ENCODE results near the gene CAMK2A. TPM values are rescaled to one million over a fixed set of nuclear protein-coding genes. Genes with fewer than 3 reads are reported as not detected.

Gene CAMK2A
- total RNA-seq, 1 experiment from 2014 or later = 0.13 TPM

- POLR2A ChIA-PET (ENCODE audit: unreplicated experiment) = no interaction called here
These were observed 41.8 kb downstream of the CAMK2A start for GRCh38 chr5:150247726-150248125.

GRCh38 chr5:150246835-150247234 lies 42.7 kb downstream of the CAMK2A start:
- Histone ChIP-seq H3K4me3 (no peak overlapping the region), H2AFZ (no peak overlapping the region), H3K9me2 (ENCODE audit: insufficient read depth) (no peaks in the 10 kb centered on the region), H3K4me2 (no peak overlapping the region), H3F3A (ENCODE audit: insufficient read depth, low read depth) (no peaks in the 10 kb centered on the region), H3K9me3 (ENCODE audit: insufficient read depth, low read depth) (no peaks in the 10 kb centered on the region), H3K79me2 (ENCODE audit: low read depth) (no peaks in the 10 kb centered on the region), H3K27ac (no peak overlapping the region), H3K27me3 (ENCODE audit: insufficient read depth, low read depth) (no peaks in the 10 kb centered on the region; the same call in 1 of the 2 replicates), H4K20me1 (ENCODE audit: insufficient read depth) (no peaks in the 10 kb centered on the region), H3K4me1 (replicated peaks; ENCODE audit: insufficient read depth) (no peaks in the 10 kb centered on the region), H3K36me3 (ENCODE audit: low read depth) (no peaks in the 10 kb centered on the region)
- ChIA-PET CTCF (interaction anchor here (0.7 kb wide), 1 partner anchor 21 kb away, joined by 3 read pairs; no protein-coding TSS in a partner anchor), POLR2A (ENCODE audit: unreplicated experiment) (no interaction called here)
- DNase-seq = no peak
- no TSS peak for BruUV-seq (replicated peaks)
- intact Hi-C loops (cut with micrococcal nuclease; ENCODE audit: unreplicated experiment) = no loop called here
- TF ChIP-seq CTCF (conservative IDR thresholded peaks at IDR 0.05) = no peak

More at GRCh38 chr5:150247726-150248125, 41.8 kb downstream of the CAMK2A start:
- H3K27ac ChIP-seq = no peak overlapping the region
- no peaks in the 10 kb centered on the region for H3K9me2 ChIP-seq (ENCODE audit: insufficient read depth)
- no peak overlapping the region for H3K4me2 ChIP-seq
- no peak for DNase-seq
- H2AFZ ChIP-seq = no peak overlapping the region
- H3K4me1 ChIP-seq (replicated peaks; ENCODE audit: insufficient read depth) = no peaks in the 10 kb centered on the region
- no TSS peak for BruUV-seq (replicated peaks)
- no peaks in the 10 kb centered on the region for H3K79me2 ChIP-seq (ENCODE audit: low read depth)
- no peaks in the 10 kb centered on the region for H3F3A ChIP-seq (ENCODE audit: insufficient read depth, low read depth)
- no peaks in the 10 kb centered on the region for H3K9me3 ChIP-seq (ENCODE audit: insufficient read depth, low read depth)
- TF ChIP-seq CTCF (conservative IDR thresholded peaks at IDR 0.05) (no peak), EZH2 (IDR thresholded peaks at IDR 0.05; ENCODE audit: low read depth) (no peak)
- H3K4me3 ChIP-seq = no peak overlapping the region
- no peaks in the 10 kb centered on the region; the same call in 1 of the 2 replicates for H3K27me3 ChIP-seq (ENCODE audit: insufficient read depth, low read depth)
- H4K20me1 ChIP-seq (ENCODE audit: insufficient read depth) = no peaks in the 10 kb centered on the region
- intact Hi-C loops (cut with micrococcal nuclease; ENCODE audit: unreplicated experiment) = no loop called here
- H3K36me3 ChIP-seq (ENCODE audit: low read depth) = no peaks in the 10 kb centered on the region
- CTCF ChIA-PET = interaction anchor here (0.6 kb wide), 1 partner anchor 31 kb away, joined by 9 read pairs; no protein-coding TSS in a partner anchor

GRCh38 chr5:150246429-150246828 lies 43.1 kb downstream of the CAMK2A start:
- no peaks in the 10 kb centered on the region for H4K20me1 ChIP-seq (ENCODE audit: insufficient read depth)
- ChIA-PET POLR2A (ENCODE audit: unreplicated experiment) (no interaction called here), CTCF (no interaction called here)
- no peaks in the 10 kb centered on the region for H3K9me3 ChIP-seq (ENCODE audit: insufficient read depth, low read depth)
- H3K4me1 ChIP-seq (replicated peaks; ENCODE audit: insufficient read depth) = no peaks in the 10 kb centered on the region
- H3K27ac ChIP-seq = no peak overlapping the region
- DNase-seq = no peak
- H3K27me3 ChIP-seq (ENCODE audit: insufficient read depth, low read depth) = peaks cover 3% of the 10 kb centered on the region; the same call in 1 of the 2 replicates
- TF ChIP-seq EZH2 (IDR thresholded peaks at IDR 0.05; ENCODE audit: low read depth) (no peak), CTCF (conservative IDR thresholded peaks at IDR 0.05) (no peak)
- H3K79me2 ChIP-seq (ENCODE audit: low read depth) = no peaks in the 10 kb centered on the region
- no peak overlapping the region for H2AFZ ChIP-seq
- intact Hi-C loops (cut with micrococcal nuclease; ENCODE audit: unreplicated experiment) = no loop called here
- no peaks in the 10 kb centered on the region for H3F3A ChIP-seq (ENCODE audit: insufficient read depth, low read depth)
- no peaks in the 10 kb centered on the region for H3K9me2 ChIP-seq (ENCODE audit: insufficient read depth)
- no peak overlapping the region for H3K4me3 ChIP-seq
- H3K4me2 ChIP-seq = no peak overlapping the region
- no peaks in the 10 kb centered on the region for H3K36me3 ChIP-seq (ENCODE audit: low read depth)
- no TSS peak for BruUV-seq (replicated peaks)
